ENCODE results near the gene OR1J1.

- TF ChIP-seq POLR2A (IDR thresholded peaks at IDR 0.05; ENCODE audit: low read length) (no peak), GATA1 (IDR thresholded peaks at IDR 0.05; ENCODE audit: low read depth, low read length) (no peak)
Measured at GRCh38 chr9:122506964-122507363, 29.2 kb upstream of the OR1J1 start.
